CD4-positive, alpha-beta T cell treated with Interferon alpha-2 for 1 hour (primary cell): Measurements from ENCODE around the gene GLYR1.

Experiments
- DNase-seq, 2 donors: peaks; one replicate each; pipeline ENCODE4 v3.0.0-alpha.2; 2020 to 2022

GLYR1 gene

GRCh38 chr16:4754865-4755264 is 92.2 kb downstream of the GLYR1 start:
- DNase-seq = no peak

GRCh38 chr16:4753227-4753626 is 93.9 kb downstream of the GLYR1 start:
- no peak for DNase-seq
